BJ (cell line): ENCODE data around the gene LDLRAD4. TPM values are rescaled to one million over a fixed set of nuclear protein-coding genes. Genes with fewer than 3 reads are reported as not detected.

Experiments
- CTCF ChIA-PET: fragments of 350-600 bp; formaldehyde crosslinking; extraction: SDS; loops from one replicate; lab custom pipeline; 2021; ENCODE audit warnings: antibody characterized with exemption, inconsistent platforms; lab: Yijun Ruan, JAX
- POLR2A ChIA-PET: fragments of 300-600 bp; sonication (Branson Sonifier 250); formaldehyde crosslinking; extraction: SDS; loops from one replicate; lab custom pipeline; 2021; ENCODE audit warnings: antibody characterized with exemption; lab: Charles Lee
- DNase-seq: peaks from one replicate; pipeline ENCODE4 v3.0.0-alpha.2; 2011; ENCODE audit warnings: low read depth
- H3K27me3 ChIP-seq: 2 replicates; pipeline ENCODE4 v1.6.0; 2011; ENCODE audit warnings: low read length; ENCODE audit not compliant: control insufficient read depth, insufficient read depth
- H3K36me3 ChIP-seq: 2 replicates; pipeline ENCODE4 v1.5.1; 2011; ENCODE audit warnings: low read length; ENCODE audit not compliant: control insufficient read depth, insufficient read depth
- H3K4me3 ChIP-seq: 2 replicates; pipeline ENCODE4 v1.5.1; 2011; ENCODE audit warnings: low read depth, mild to moderate bottlenecking, control low read depth, low read length
- polyA plus RNA-seq: library from polyadenylated mRNA; depleted of rRNA; stranded (reverse); fragments of >200 nt; gene quantifications from 2 replicates; pipeline ENCODE4 v1.2.3, GENCODE V29; 2011
- TF ChIP-seq, protein P1 (sequence below): IDR thresholded peaks from 2 replicates; pipeline ENCODE4 v1.5.1; 2011; ENCODE audit warnings: low read depth, mild to moderate bottlenecking, control low read depth, inconsistent platforms, low read length, moderate library complexity; ENCODE audit not compliant: insufficient read depth

Gene LDLRAD4
- polyA plus RNA-seq, 1 experiment = not detected

DNA sequence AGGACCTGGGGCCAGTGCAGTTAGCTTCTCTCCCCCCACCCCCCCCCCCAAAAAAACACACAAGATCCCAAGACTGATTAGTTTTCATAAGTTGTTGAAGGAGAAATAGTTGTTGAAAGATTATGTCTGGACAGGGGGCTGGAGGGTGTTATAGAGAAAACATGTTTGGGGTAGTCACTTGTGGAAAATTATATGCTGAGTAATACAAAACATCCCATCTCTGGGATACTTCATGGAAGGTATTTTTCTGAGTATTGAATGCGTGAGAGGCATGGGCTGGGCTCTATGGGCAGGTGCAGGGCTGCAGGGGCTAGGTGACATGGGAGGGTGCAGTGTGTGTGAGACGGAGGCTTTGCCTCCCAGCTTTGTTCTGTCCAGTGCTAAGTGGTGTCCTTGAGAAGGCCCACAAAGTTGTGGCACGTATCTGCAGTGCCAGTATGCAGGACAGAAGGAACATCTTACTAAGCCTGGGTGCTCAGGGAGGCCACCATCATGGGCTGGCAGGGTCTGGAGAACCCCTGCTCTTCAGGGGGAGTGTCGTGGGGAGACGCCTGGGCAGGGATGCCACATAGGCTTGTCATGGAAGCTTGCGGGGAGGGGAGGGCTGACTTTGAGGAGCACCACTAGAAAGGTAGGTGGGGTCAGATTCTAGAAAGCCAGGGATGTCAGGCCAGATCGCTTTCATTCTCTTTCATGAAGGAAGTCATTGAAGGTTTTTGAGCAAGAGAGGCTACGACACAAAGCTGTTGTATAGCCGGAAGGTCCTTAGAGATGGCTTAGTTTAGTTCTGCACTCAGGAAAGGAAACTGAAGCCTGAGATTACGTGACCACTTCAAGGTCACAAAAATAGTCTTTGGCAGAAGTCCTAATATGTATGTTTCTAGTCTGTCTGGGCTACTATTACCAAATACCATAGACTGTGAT, 232.0 kb downstream of the LDLRAD4 start:
- Histone ChIP-seq H3K27me3 (peaks cover 4% of the 10 kb centered on the region), H3K4me3 (no peak overlapping the region), H3K36me3 (no peaks in the 10 kb centered on the region)
- TF ChIP-seq, protein P1, sequence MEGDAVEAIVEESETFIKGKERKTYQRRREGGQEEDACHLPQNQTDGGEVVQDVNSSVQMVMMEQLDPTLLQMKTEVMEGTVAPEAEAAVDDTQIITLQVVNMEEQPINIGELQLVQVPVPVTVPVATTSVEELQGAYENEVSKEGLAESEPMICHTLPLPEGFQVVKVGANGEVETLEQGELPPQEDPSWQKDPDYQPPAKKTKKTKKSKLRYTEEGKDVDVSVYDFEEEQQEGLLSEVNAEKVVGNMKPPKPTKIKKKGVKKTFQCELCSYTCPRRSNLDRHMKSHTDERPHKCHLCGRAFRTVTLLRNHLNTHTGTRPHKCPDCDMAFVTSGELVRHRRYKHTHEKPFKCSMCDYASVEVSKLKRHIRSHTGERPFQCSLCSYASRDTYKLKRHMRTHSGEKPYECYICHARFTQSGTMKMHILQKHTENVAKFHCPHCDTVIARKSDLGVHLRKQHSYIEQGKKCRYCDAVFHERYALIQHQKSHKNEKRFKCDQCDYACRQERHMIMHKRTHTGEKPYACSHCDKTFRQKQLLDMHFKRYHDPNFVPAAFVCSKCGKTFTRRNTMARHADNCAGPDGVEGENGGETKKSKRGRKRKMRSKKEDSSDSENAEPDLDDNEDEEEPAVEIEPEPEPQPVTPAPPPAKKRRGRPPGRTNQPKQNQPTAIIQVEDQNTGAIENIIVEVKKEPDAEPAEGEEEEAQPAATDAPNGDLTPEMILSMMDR = no peak
- ChIA-PET CTCF (no interaction called here), POLR2A (interaction anchor here (0.6 kb wide), 1 partner anchor 1547 kb away, joined by 3 read pairs; no protein-coding TSS in a partner anchor)
- no peak for DNase-seq

DNA sequence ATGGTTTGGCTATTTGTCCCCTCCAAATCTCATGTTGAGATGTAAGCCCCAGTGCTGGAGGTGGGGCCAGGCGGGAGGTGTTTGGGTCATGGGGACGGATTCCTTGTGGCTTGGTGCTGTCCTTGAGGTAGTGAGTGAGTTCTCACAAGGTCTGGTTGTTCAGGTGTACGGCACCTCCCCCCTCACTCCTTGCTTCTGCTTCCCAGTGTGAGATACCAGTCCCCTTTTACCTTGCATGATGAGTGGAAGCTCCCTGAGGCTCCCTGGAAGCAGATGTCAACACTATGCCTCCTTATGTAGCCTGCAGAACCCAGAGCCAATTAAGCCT, 232.6 kb downstream of the LDLRAD4 start:
- ChIA-PET POLR2A (no interaction called here), CTCF (no interaction called here)
- DNase-seq = no peak
- no peaks in the 10 kb centered on the region for H3K36me3 ChIP-seq
- TF ChIP-seq, protein P1 = no peak
- peaks cover 4% of the 10 kb centered on the region for H3K27me3 ChIP-seq
- no peak overlapping the region for H3K4me3 ChIP-seq

GRCh38 chr18:13451661-13452387, 233.3 kb downstream of the LDLRAD4 start:
- CTCF ChIA-PET = no interaction called here
- no peak for DNase-seq
- POLR2A ChIA-PET = no interaction called here
- Histone ChIP-seq H3K4me3 (no peak overlapping the region), H3K27me3 (peaks cover 4% of the 10 kb centered on the region), H3K36me3 (no peaks in the 10 kb centered on the region)
- TF ChIP-seq, protein P1 = no peak

GRCh38 chr18:13452388-13452811, 233.8 kb downstream of the LDLRAD4 start:
- CTCF ChIA-PET = no interaction called here
- peak; percentile 16 for DNase-seq
- POLR2A ChIA-PET = no interaction called here

More at GRCh38 chr18:13452388-13452811, 233.8 kb downstream of the LDLRAD4 start:
- H3K27me3 ChIP-seq = peaks cover 4% of the 10 kb centered on the region
- H3K4me3 ChIP-seq = no peak overlapping the region
- no peaks in the 10 kb centered on the region for H3K36me3 ChIP-seq
- TF ChIP-seq, protein P1 = no peak
